GM18511 (cell line): ENCODE data around the gene KIF3C.
A peak's percentile ranks its signal among the peaks of the same experiment; 100 is the strongest.
"Not testable (repeated sequence)": the region's sequence is repeated elsewhere in the genome, so short reads cannot be mapped to it uniquely, and the experiment has no call there.

Experiments used
- ATAC-seq: cut with Tn5 transposase; IDR thresholded peaks from one replicate; pipeline ENCODE4 v1.9.1; 2021; ENCODE audit warnings: mild to moderate bottlenecking, moderate library complexity; ENCODE audit not compliant: unreplicated experiment

KIF3C gene

GRCh38 chr2:25982273-25982967, at the start of gene KIF3C:
TSS of gene KIF3C (minus strand) at chr2:25982497. CDS start at chr2:25981917, 580 bp downstream.
- peak; percentile 74 for ATAC-seq

GRCh38 chr2:26028083-26028482, 45.8 kb upstream of the KIF3C start:
- not testable (repeated sequence) for ATAC-seq

GRCh38 chr2:26025509-26025908, 43.2 kb upstream of the KIF3C start:
- ATAC-seq, result no peak

- no peak for ATAC-seq
Measured at GRCh38 chr2:26024260-26024659, 42.0 kb upstream of the KIF3C start.

GRCh38 chr2:26020231-26020640, 37.9 kb upstream of the KIF3C start:
- ATAC-seq, result no peak

- no peak for ATAC-seq
Measured at GRCh38 chr2:26018184-26019055, 36.1 kb upstream of the KIF3C start.

- ATAC-seq, result no peak
Measured at GRCh38 chr2:26017464-26018183, 35.3 kb upstream of the KIF3C start.

GRCh38 chr2:26016706-26017045, 34.4 kb upstream of the KIF3C start:
- not testable (repeated sequence) for ATAC-seq

GRCh38 chr2:26016012-26016705, 33.9 kb upstream of the KIF3C start:
- no peak for ATAC-seq

- ATAC-seq, result no peak
Measured at GRCh38 chr2:26013668-26014067, 31.4 kb upstream of the KIF3C start.

GRCh38 chr2:26011990-26012856, 29.9 kb upstream of the KIF3C start:
- no peak for ATAC-seq

GRCh38 chr2:26011609-26011989, 29.3 kb upstream of the KIF3C start:
- no peak for ATAC-seq

GRCh38 chr2:26010943-26011342, 28.6 kb upstream of the KIF3C start:
- no peak for ATAC-seq

- ATAC-seq, result no peak
Measured at GRCh38 chr2:26009567-26009963, 27.3 kb upstream of the KIF3C start.

GRCh38 chr2:26008851-26009566, 26.7 kb upstream of the KIF3C start:
- no peak for ATAC-seq

GRCh38 chr2:26008095-26008494, 25.8 kb upstream of the KIF3C start:
- ATAC-seq, result no peak

GRCh38 chr2:26002632-26003310, 20.5 kb upstream of the KIF3C start:
- no peak for ATAC-seq

- ATAC-seq, result no peak
Measured at GRCh38 chr2:26001743-26002351, 19.6 kb upstream of the KIF3C start.
